ENCODE results near the gene SPAAR.

SPAAR gene

GRCh38 chr9:35958104-35958837 is 49.0 kb downstream of the SPAAR start, which contains the start of gene OR2S2:
TSS of gene OR2S2 (minus strand) at chr9:35958154. CDS start at chr9:35958098, 56 bp downstream.
- no peak within 1 kb of the TSS for H3K9ac ChIP-seq (ENCODE audit: insufficient read length)
- no peak within 1 kb of the TSS for H3K27ac ChIP-seq
- H3K36me3 ChIP-seq (ENCODE audit: insufficient read depth, low read length): no peaks in the 10 kb centered on the region
- no peak within 1 kb of the TSS for H3K4me3 ChIP-seq
- DNase-seq (ENCODE audit: low read depth, low spot score): no peak
- TF ChIP-seq FOXP2 (optimal IDR thresholded peaks at IDR 0.05; ENCODE audit: control extremely low read depth, extremely low read length, insufficient read depth): no peak
- no peak for TF ChIP-seq POLR2AphosphoS5 (IDR thresholded peaks at IDR 0.05; ENCODE audit: borderline replicate concordance, low read depth, low read length)
- no peak for TF ChIP-seq EZH2 (IDR thresholded peaks at IDR 0.05)
- no peaks in the 10 kb centered on the region for H3K9me3 ChIP-seq (ENCODE audit: low read depth, low read length)

- H3K4me3 ChIP-seq: no peak overlapping the region
- DNase-seq (ENCODE audit: low read depth, low spot score): no peak
- no peak overlapping the region for H3K27ac ChIP-seq
- no peaks in the 10 kb centered on the region for H3K9me3 ChIP-seq (ENCODE audit: low read depth, low read length)
- no peak overlapping the region for H3K9ac ChIP-seq (ENCODE audit: insufficient read length)
- TF ChIP-seq FOXP2 (optimal IDR thresholded peaks at IDR 0.05; ENCODE audit: control extremely low read depth, extremely low read length, insufficient read depth) (no peak), EZH2 (IDR thresholded peaks at IDR 0.05) (no peak), POLR2AphosphoS5 (IDR thresholded peaks at IDR 0.05; ENCODE audit: borderline replicate concordance, low read depth, low read length) (no peak)
- H3K36me3 ChIP-seq (ENCODE audit: insufficient read depth, low read length): no peaks in the 10 kb centered on the region
Observed at GRCh38 chr9:35960039-35960655, 50.9 kb downstream of the SPAAR start.

Measured in SK-N-MC (cell line).